ENCODE data around the gene ATRIP.

ATRIP gene

GRCh38 chr3:48436855-48437254, 9.7 kb upstream of the ATRIP start:
- H3K4me3 ChIP-seq (ENCODE audit: low read depth, low read length): no peak overlapping the region
- no peak for DNase-seq (ENCODE audit: low read depth)
- TF ChIP-seq CTCF (IDR thresholded peaks at IDR 0.05; ENCODE audit: insufficient read depth, low read depth, low read length, missing control alignments): no peak

- no peak overlapping the region for H3K4me3 ChIP-seq (ENCODE audit: low read depth, low read length)
- no peak for TF ChIP-seq CTCF (IDR thresholded peaks at IDR 0.05; ENCODE audit: insufficient read depth, low read depth, low read length, missing control alignments)
- no peak for DNase-seq (ENCODE audit: low read depth)
Observed at GRCh38 chr3:48437812-48438211, 8.7 kb upstream of the ATRIP start.

- TF ChIP-seq CTCF (IDR thresholded peaks at IDR 0.05; ENCODE audit: insufficient read depth, low read depth, low read length, missing control alignments): no peak
- peak; percentile 98 for DNase-seq (ENCODE audit: low read depth)
Observed at GRCh38 chr3:48439820-48440589, 6.5 kb upstream of the ATRIP start, which contains the start of the genes CCDC51 and TMA7. Gene CCDC51, minus strand, starts transcription at chr3:48440119. Its CDS starts 4,991 bp downstream, at chr3:48435128. Gene TMA7, plus strand, starts transcription at chr3:48440257. Its CDS starts 40 bp downstream, at chr3:48440297.

GRCh38 chr3:48440590-48440958, 6.0 kb upstream of the ATRIP start:
- no peak for DNase-seq (ENCODE audit: low read depth)
- H3K4me3 ChIP-seq (ENCODE audit: low read depth, low read length): peak overlapping the region; percentile 93
- no peak for TF ChIP-seq CTCF (IDR thresholded peaks at IDR 0.05; ENCODE audit: insufficient read depth, low read depth, low read length, missing control alignments)

More at GRCh38 chr3:48439820-48440589, 6.5 kb upstream of the ATRIP start, which contains the start of the genes CCDC51 and TMA7:
- H3K4me3 ChIP-seq (ENCODE audit: low read depth, low read length): peak within 1 kb of the TSS; percentile 93

- H3K4me3 ChIP-seq (ENCODE audit: low read depth, low read length): peak overlapping the region; percentile 93; the same call in 1 of the 2 replicates
- no peak for TF ChIP-seq CTCF (IDR thresholded peaks at IDR 0.05; ENCODE audit: insufficient read depth, low read depth, low read length, missing control alignments)
- DNase-seq (ENCODE audit: low read depth): no peak
Observed at GRCh38 chr3:48441940-48442339, 4.6 kb upstream of the ATRIP start.

- peak overlapping the region; percentile 95; the same call in 1 of the 2 replicates for H3K4me3 ChIP-seq (ENCODE audit: low read depth, low read length)
- no peak for DNase-seq (ENCODE audit: low read depth)
- no peak for TF ChIP-seq CTCF (IDR thresholded peaks at IDR 0.05; ENCODE audit: insufficient read depth, low read depth, low read length, missing control alignments)
Observed at GRCh38 chr3:48445277-48445882, 1.2 kb upstream of the ATRIP start.
